Activated T-cell treated with anti-CD3 and anti-CD28 coated beads, Interleukin-2, amount 50 U/mL, for 72 hours (primary cell): Measurements from ENCODE around the gene ARL4A. TPM values are rescaled to one million over a fixed set of nuclear protein-coding genes. Genes with fewer than 3 reads are reported as not detected.
"Not testable (repeated sequence)": the region's sequence is repeated elsewhere in the genome, so short reads cannot be mapped to it uniquely, and the experiment has no call there.

ENCODE experiments used
- ATAC-seq, 2 donors: fragments of 150-1000 bp; cut with Tn5 transposase; replicated peaks in 1 of 2; 2 replicates each; pipeline ENCODE4 v1.10.0; 2021; ENCODE audit warnings: moderate library complexity in 2 of 2, mild to moderate bottlenecking in 1 of 2
- DNase-seq, 2 donors: peaks; one replicate each; pipeline ENCODE4 v3.0.0; 2021 to 2022; ENCODE audit warnings: mixed read lengths in 1 of 2
- H3K27ac Mint-ChIP-seq: one replicate; pipeline ENCODE4 v1.8.0; 2022; ENCODE audit warnings: mild to moderate bottlenecking, moderate library complexity, mixed read lengths
- H3K27me3 Mint-ChIP-seq: one replicate; pipeline ENCODE4 v1.8.0; 2022; ENCODE audit warnings: low read depth, mixed read lengths
- H3K36me3 Mint-ChIP-seq, 2 donors: one replicate each; pipeline ENCODE4 v1.8.0; 2022; ENCODE audit warnings: mixed read lengths in 2 of 2, mild to moderate bottlenecking in 1 of 2; ENCODE audit not compliant: insufficient read depth in 2 of 2
- H3K4me1 Mint-ChIP-seq: one replicate; pipeline ENCODE4 v1.8.0; 2022; ENCODE audit warnings: low read depth, mixed read lengths
- H3K4me3 Mint-ChIP-seq, 2 donors: one replicate each; pipeline ENCODE4 v1.8.0; 2022; ENCODE audit warnings: mild to moderate bottlenecking in 2 of 2, mixed read lengths in 2 of 2, moderate library complexity in 2 of 2
- H3K9me3 Mint-ChIP-seq, 2 donors: one replicate each; pipeline ENCODE4 v1.8.0; 2022; ENCODE audit warnings: mixed read lengths in 2 of 2
- total RNA-seq, 2 donors: library from RNA; stranded (reverse); gene quantifications; one replicate each; pipeline ENCODE4 v1.2.3, GENCODE V29; 2022

ARL4A gene
- total RNA-seq, 2 donors from 2014 or later = 12.1 to 13.5 TPM

GRCh38 chr7:12648704-12649261, 38.6 kb upstream of the ARL4A start:
- no peaks in the 10 kb centered on the region for H3K9me3 Mint-ChIP-seq
- DNase-seq (no peak), ATAC-seq (no peak)
- H3K4me3 Mint-ChIP-seq = no peak overlapping the region
- H3K4me1 Mint-ChIP-seq = no peaks in the 10 kb centered on the region
- H3K27ac Mint-ChIP-seq = no peak overlapping the region
- H3K27me3 Mint-ChIP-seq = no peaks in the 10 kb centered on the region
- H3K36me3 Mint-ChIP-seq = no peaks in the 10 kb centered on the region

- no peak overlapping the region for H3K27ac Mint-ChIP-seq
- no peaks in the 10 kb centered on the region for H3K27me3 Mint-ChIP-seq
- H3K4me1 Mint-ChIP-seq = no peaks in the 10 kb centered on the region
- DNase-seq = no peak
- no peaks in the 10 kb centered on the region for H3K9me3 Mint-ChIP-seq
- H3K4me3 Mint-ChIP-seq = no peak overlapping the region
- ATAC-seq = no peak
- no peaks in the 10 kb centered on the region for H3K36me3 Mint-ChIP-seq
Observed at GRCh38 chr7:12649348-12649747, 38.1 kb upstream of the ARL4A start.

GRCh38 chr7:12650080-12650479, 37.4 kb upstream of the ARL4A start:
- Mint-ChIP-seq H3K27ac (no peak overlapping the region), H3K9me3 (no peaks in the 10 kb centered on the region), H3K4me3 (no peak overlapping the region), H3K4me1 (no peaks in the 10 kb centered on the region), H3K36me3 (no peaks in the 10 kb centered on the region), H3K27me3 (no peaks in the 10 kb centered on the region)
- DNase-seq (no peak), ATAC-seq (no peak)

GRCh38 chr7:12653110-12653509, 34.3 kb upstream of the ARL4A start:
- Mint-ChIP-seq H3K9me3 (no peaks in the 10 kb centered on the region), H3K4me3 (no peak overlapping the region), H3K27me3 (no peaks in the 10 kb centered on the region), H3K27ac (no peak overlapping the region), H3K36me3 (no peaks in the 10 kb centered on the region), H3K4me1 (no peaks in the 10 kb centered on the region)
- no peak for DNase-seq
- ATAC-seq = no peak

- Mint-ChIP-seq H3K27ac (no peak overlapping the region), H3K4me3 (no peak overlapping the region), H3K4me1 (no peaks in the 10 kb centered on the region), H3K36me3 (no peaks in the 10 kb centered on the region), H3K27me3 (no peaks in the 10 kb centered on the region), H3K9me3 (no peaks in the 10 kb centered on the region)
- no peak for DNase-seq
- ATAC-seq = no peak
Observed at GRCh38 chr7:12653518-12653917, 33.9 kb upstream of the ARL4A start.

- Mint-ChIP-seq H3K36me3 (no peaks in the 10 kb centered on the region), H3K4me1 (no peaks in the 10 kb centered on the region), H3K27ac (no peak overlapping the region), H3K4me3 (no peak overlapping the region), H3K27me3 (no peaks in the 10 kb centered on the region), H3K9me3 (no peaks in the 10 kb centered on the region)
- ATAC-seq (no peak), DNase-seq (no peak)
Observed at GRCh38 chr7:12655161-12655560, 32.3 kb upstream of the ARL4A start.

GRCh38 chr7:12660423-12660822, 27.0 kb upstream of the ARL4A start:
- not testable (repeated sequence) for H3K4me3 Mint-ChIP-seq, H3K4me1 Mint-ChIP-seq

GRCh38 chr7:12660986-12661385, 26.4 kb upstream of the ARL4A start:
- not testable (repeated sequence) for H3K4me1 Mint-ChIP-seq

More at GRCh38 chr7:12660423-12660822, 27.0 kb upstream of the ARL4A start:
- H3K27me3 Mint-ChIP-seq, DNase-seq, H3K9me3 Mint-ChIP-seq, H3K36me3 Mint-ChIP-seq, ATAC-seq, H3K27ac Mint-ChIP-seq: not testable (repeated sequence)

GRCh38 chr7:12661581-12661980, 25.9 kb upstream of the ARL4A start:
- H3K4me3 Mint-ChIP-seq = no peak overlapping the region
- no peak for ATAC-seq

More at GRCh38 chr7:12660986-12661385, 26.4 kb upstream of the ARL4A start:
- H3K36me3 Mint-ChIP-seq, H3K4me3 Mint-ChIP-seq, H3K9me3 Mint-ChIP-seq, DNase-seq, H3K27me3 Mint-ChIP-seq, H3K27ac Mint-ChIP-seq, ATAC-seq: not testable (repeated sequence)

GRCh38 chr7:12670000-12670729, 17.3 kb upstream of the ARL4A start:
- no peak overlapping the region for H3K27ac Mint-ChIP-seq
- H3K4me3 Mint-ChIP-seq = no peak overlapping the region
- no peaks in the 10 kb centered on the region for H3K36me3 Mint-ChIP-seq
- H3K4me1 Mint-ChIP-seq = peaks cover 6% of the 10 kb centered on the region
- ATAC-seq = no peak
- no peaks in the 10 kb centered on the region for H3K9me3 Mint-ChIP-seq
- no peaks in the 10 kb centered on the region for H3K27me3 Mint-ChIP-seq
- no peak for DNase-seq

More at GRCh38 chr7:12661581-12661980, 25.9 kb upstream of the ARL4A start:
- Mint-ChIP-seq H3K27ac (no peak overlapping the region), H3K4me1 (no peaks in the 10 kb centered on the region), H3K27me3 (no peaks in the 10 kb centered on the region), H3K9me3 (no peaks in the 10 kb centered on the region), H3K36me3 (no peaks in the 10 kb centered on the region)
- DNase-seq = no peak

- H3K4me3 Mint-ChIP-seq = no peak overlapping the region
Observed at GRCh38 chr7:12670743-12671520, 16.5 kb upstream of the ARL4A start.

GRCh38 chr7:12673436-12673835, 14.0 kb upstream of the ARL4A start:
- not testable (repeated sequence) for ATAC-seq

More at GRCh38 chr7:12670743-12671520, 16.5 kb upstream of the ARL4A start:
- Mint-ChIP-seq H3K27ac (no peak overlapping the region), H3K4me1 (peaks cover 10% of the 10 kb centered on the region), H3K36me3 (no peaks in the 10 kb centered on the region), H3K27me3 (no peaks in the 10 kb centered on the region), H3K9me3 (no peaks in the 10 kb centered on the region)
- no peak for DNase-seq
- no peak for ATAC-seq

GRCh38 chr7:12674053-12674452, 13.4 kb upstream of the ARL4A start:
- Mint-ChIP-seq H3K4me1 (peaks cover 10% of the 10 kb centered on the region), H3K9me3 (no peaks in the 10 kb centered on the region), H3K27me3 (no peaks in the 10 kb centered on the region), H3K36me3 (no peaks in the 10 kb centered on the region), H3K27ac (no peak overlapping the region), H3K4me3 (no peak overlapping the region)
- ATAC-seq (no peak), DNase-seq (no peak)

More at GRCh38 chr7:12673436-12673835, 14.0 kb upstream of the ARL4A start:
- not testable (repeated sequence) for H3K36me3 Mint-ChIP-seq, DNase-seq, H3K4me1 Mint-ChIP-seq, H3K27me3 Mint-ChIP-seq, H3K4me3 Mint-ChIP-seq, H3K27ac Mint-ChIP-seq, H3K9me3 Mint-ChIP-seq
